ENCODE measurements around the gene REPS1. TPM values are rescaled to one million over a fixed set of nuclear protein-coding genes. Genes with fewer than 3 reads are reported as not detected.

REPS1 gene
- total and polyA plus RNA-seq, 2 experiments from 2014 or later, result 30.0 to 43.1 TPM

GRCh38 chr6:138986578-138986977 lies 1.5 kb downstream of the REPS1 start:
- no peak for DNase-seq (ENCODE audit: low spot score)
- Histone ChIP-seq H4K20me1 (ENCODE audit: insufficient read depth, poor library complexity, severe bottlenecking) (peaks cover 45% of the 10 kb centered on the region), H3K36me3 (replicated peaks; ENCODE audit: insufficient read depth, low read depth) (no peaks in the 10 kb centered on the region), H3K27ac (peak overlapping the region; percentile 94), H2AFZ (peak overlapping the region; percentile 77), H3K9me3 (ENCODE audit: low read depth) (no peaks in the 10 kb centered on the region), H3K4me2 (peak overlapping the region; percentile 88), H3K4me1 (ENCODE audit: insufficient read depth) (peaks cover 27% of the 10 kb centered on the region), H3K9me2 (replicated peaks; ENCODE audit: insufficient read depth) (no peaks in the 10 kb centered on the region), H3K79me2 (peaks cover 59% of the 10 kb centered on the region), H3K27me3 (no peaks in the 10 kb centered on the region), H3K4me3 (peak overlapping the region; percentile 69)
- 7% methylated on average over 3 of the region's 3 CpGs for WGBS (ENCODE audit: low lambda C conversion rate, missing lambda C conversion rate)
- TF ChIP-seq EZH2phosphoT487 (IDR thresholded peaks at IDR 0.05; ENCODE audit: low read depth, severe bottlenecking, unreplicated experiment), result no peak
- TF ChIP-seq EZH2 (IDR thresholded peaks at IDR 0.05; ENCODE audit: borderline replicate concordance), result no peak

GRCh38 chr6:138981416-138981815 lies 6.6 kb downstream of the REPS1 start:
- TF ChIP-seq EZH2 (IDR thresholded peaks at IDR 0.05; ENCODE audit: borderline replicate concordance) (no peak), CTCF (IDR thresholded peaks at IDR 0.05; ENCODE audit: poor library complexity) (no peak), EZH2phosphoT487 (IDR thresholded peaks at IDR 0.05; ENCODE audit: low read depth, severe bottlenecking, unreplicated experiment) (no peak)
- Histone ChIP-seq H3K36me3 (replicated peaks; ENCODE audit: insufficient read depth, low read depth) (no peaks in the 10 kb centered on the region), H3K9me2 (replicated peaks; ENCODE audit: insufficient read depth) (no peaks in the 10 kb centered on the region), H3K4me2 (no peak overlapping the region), H3K9me3 (ENCODE audit: low read depth) (no peaks in the 10 kb centered on the region), H3K4me3 (no peak overlapping the region), H2AFZ (no peak overlapping the region), H3K79me2 (peaks cover 100% of the 10 kb centered on the region), H3K4me1 (ENCODE audit: insufficient read depth) (peaks cover 23% of the 10 kb centered on the region), H3K27ac (no peak overlapping the region), H3K27me3 (no peaks in the 10 kb centered on the region), H4K20me1 (ENCODE audit: insufficient read depth, poor library complexity, severe bottlenecking) (peaks cover 67% of the 10 kb centered on the region)
- no peak for DNase-seq (ENCODE audit: low spot score)
- WGBS (ENCODE audit: low lambda C conversion rate, missing lambda C conversion rate), result 41% methylated on average over 2 of the region's 2 CpGs

GRCh38 chr6:138979813-138980668 lies 8.0 kb downstream of the REPS1 start:
- H3K79me2 ChIP-seq, result peaks cover 100% of the 10 kb centered on the region
- 92% methylated on average over 5 of the region's 5 CpGs for WGBS (ENCODE audit: low lambda C conversion rate, missing lambda C conversion rate)

More at GRCh38 chr6:138979813-138980668, 8.0 kb downstream of the REPS1 start:
- Histone ChIP-seq H3K4me1 (ENCODE audit: insufficient read depth) (peaks cover 15% of the 10 kb centered on the region), H3K4me2 (no peak overlapping the region), H3K4me3 (no peak overlapping the region), H3K27ac (no peak overlapping the region), H2AFZ (no peak overlapping the region), H3K27me3 (no peaks in the 10 kb centered on the region), H3K9me3 (ENCODE audit: low read depth) (no peaks in the 10 kb centered on the region), H3K36me3 (replicated peaks; ENCODE audit: insufficient read depth, low read depth) (no peaks in the 10 kb centered on the region), H3K9me2 (replicated peaks; ENCODE audit: insufficient read depth) (no peaks in the 10 kb centered on the region), H4K20me1 (ENCODE audit: insufficient read depth, poor library complexity, severe bottlenecking) (peaks cover 62% of the 10 kb centered on the region)
- DNase-seq (ENCODE audit: low spot score), result no peak
- no peak for TF ChIP-seq CTCF (IDR thresholded peaks at IDR 0.05; ENCODE audit: poor library complexity)
- TF ChIP-seq EZH2phosphoT487 (IDR thresholded peaks at IDR 0.05; ENCODE audit: low read depth, severe bottlenecking, unreplicated experiment), result no peak
- TF ChIP-seq EZH2 (IDR thresholded peaks at IDR 0.05; ENCODE audit: borderline replicate concordance), result no peak
